GM12874 (cell line): Measurements from ENCODE around the gene THRB.

ENCODE experiments used
- CTCF ChIP-seq: IDR thresholded peaks from 2 replicates; pipeline ENCODE4 v1.5.1; 2011; ENCODE audit warnings: low read depth, mild to moderate bottlenecking, control low read depth, low read length, moderate library complexity; ENCODE audit not compliant: insufficient read depth

The THRB gene

GRCh38 chr3:24504772-24505171 is 10.1 kb upstream of the THRB start:
- TF ChIP-seq CTCF, result no peak

GRCh38 chr3:24503616-24504113 is 9.0 kb upstream of the THRB start:
- TF ChIP-seq CTCF, result no peak

GRCh38 chr3:24502690-24503089 is 8.0 kb upstream of the THRB start:
- no peak for TF ChIP-seq CTCF

GRCh38 chr3:24500806-24501205 is 6.2 kb upstream of the THRB start:
- no peak for TF ChIP-seq CTCF

- TF ChIP-seq CTCF, result no peak
These were observed 5.3 kb upstream of the THRB start for GRCh38 chr3:24499991-24500390.

- TF ChIP-seq CTCF, result no peak
These were observed 4.1 kb upstream of the THRB start for GRCh38 chr3:24498796-24499195.

GRCh38 chr3:24498391-24498790 is 3.7 kb upstream of the THRB start:
- no peak for TF ChIP-seq CTCF

- TF ChIP-seq CTCF, result no peak
These were observed 3.3 kb upstream of the THRB start for GRCh38 chr3:24497942-24498341.
